Measurements from ENCODE around the gene HK2. TPM values are rescaled to one million over a fixed set of nuclear protein-coding genes. Genes with fewer than 3 reads are reported as not detected.
"Not testable (repeated sequence)": the region's sequence is repeated elsewhere in the genome, so short reads cannot be mapped to it uniquely, and the experiment has no call there.

HK2 gene
- total RNA-seq, 5 donors from 2014 or later (not counting 1 experiment from before 2014, with no cell fraction given): 8.6 to 14.4 (median 10.6) TPM

DNA sequence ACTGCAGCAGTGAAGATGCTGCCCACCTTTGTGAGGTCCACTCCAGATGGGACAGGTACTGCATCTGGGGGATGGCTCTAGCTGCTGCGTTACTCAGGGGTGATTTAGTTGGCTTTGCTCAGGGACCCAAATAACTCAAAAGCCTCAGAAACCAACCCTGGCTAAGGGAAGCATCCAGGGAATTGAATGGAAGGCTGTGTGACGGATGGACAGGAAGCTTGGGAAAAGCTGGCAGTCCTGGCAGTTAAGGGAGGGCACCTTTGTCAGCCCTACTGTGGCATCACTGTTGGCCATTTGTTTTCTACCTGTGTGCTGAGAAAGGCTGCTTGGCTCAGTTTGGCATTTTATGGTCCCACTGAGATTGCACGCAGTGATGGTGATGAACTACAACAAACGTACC is 20.5 kb downstream of the HK2 start:
- no peak for DNase-seq
- Mint-ChIP-seq H3K4me3 (no peak overlapping the region), H3K4me1 (peaks cover 25 to 54% (median 33%) of the 10 kb centered on the region in 3 donors), H3K27ac (no peak overlapping the region), H3K27me3 (no peaks in the 10 kb centered on the region), H3K9me3 (no peaks in the 10 kb centered on the region), H3K36me3 (peaks cover 18% of the 10 kb centered on the region)
- 94% methylated on average over 3 of the region's 4 CpGs for WGBS (ENCODE audit: insufficient coverage)
- Histone ChIP-seq H3K4me1 (ENCODE audit: control insufficient read depth in 1 of 2, extremely low read depth in 1 of 2, insufficient read depth in 2 of 2, low read length in 2 of 2) (peaks cover 17% of the 10 kb centered on the region in 2 experiments), H3K27ac (ENCODE audit: low read length) (no peak overlapping the region), H3K4me3 (ENCODE audit: control insufficient read depth in 1 of 2, extremely low read depth in 1 of 2, low read length in 1 of 2) (no peak overlapping the region), H3K36me3 (ENCODE audit: control insufficient read depth in 2 of 2, extremely low read depth in 1 of 2, insufficient read depth in 1 of 2, low read length in 1 of 2) (peaks cover 0 to 4% of the 10 kb centered on the region in 2 donors), H3K27me3 (replicated peaks in 1 of 2; ENCODE audit: control insufficient read depth in 2 of 2, extremely low read depth in 1 of 2, insufficient read depth in 2 of 2, low read length in 1 of 2) (no peaks in the 10 kb centered on the region), H3K9me3 (no peaks in the 10 kb centered on the region)
- ChIA-PET CTCF (no interaction called here), POLR2A (interaction anchor here in 1 of 2 donors (0.8 kb wide), 1 partner anchor 11 kb away, joined by 4 read pairs; no protein-coding TSS in a partner anchor)
- no peak for ATAC-seq (replicated peaks in 1 of 4)

DNA sequence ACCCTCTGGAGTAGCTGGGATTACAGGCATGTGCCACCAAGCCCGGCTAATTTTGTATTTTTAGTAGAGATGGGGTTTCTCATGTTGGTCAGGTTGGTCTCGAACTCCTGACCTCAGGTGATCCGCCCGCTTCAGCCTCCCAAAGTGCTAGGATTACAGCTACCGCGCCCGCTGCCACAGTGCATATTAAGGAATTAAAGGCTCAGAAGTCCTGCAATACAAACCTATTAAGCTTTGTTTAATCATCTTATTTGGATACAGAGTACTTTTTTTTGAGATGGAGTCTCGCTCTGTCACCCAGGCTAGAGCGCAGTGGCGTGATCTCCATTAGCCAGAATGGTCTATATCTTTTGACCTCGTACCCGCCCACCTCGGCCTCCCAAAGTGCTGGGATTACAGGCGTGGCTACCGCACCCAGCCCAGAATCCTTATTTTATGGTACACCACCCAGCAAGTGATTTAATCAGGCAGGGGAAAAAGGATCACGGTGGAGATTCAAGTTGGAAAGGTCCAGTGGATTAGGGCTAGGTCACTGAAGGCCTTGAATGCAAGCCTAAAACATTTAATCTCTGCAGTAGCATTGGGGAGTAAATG is 21.3 kb downstream of the HK2 start:
- H3K27ac ChIP-seq (ENCODE audit: low read length); H3K4me3 Mint-ChIP-seq; H3K9me3 ChIP-seq; H3K27me3 Mint-ChIP-seq; POLR2A ChIA-PET; H3K9me3 Mint-ChIP-seq; H3K27ac Mint-ChIP-seq; H3K4me1 ChIP-seq (ENCODE audit: control insufficient read depth in 1 of 2, extremely low read depth in 1 of 2, insufficient read depth in 2 of 2, low read length in 2 of 2); CTCF ChIA-PET; ATAC-seq (replicated peaks in 1 of 4); DNase-seq; H3K4me3 ChIP-seq (ENCODE audit: control insufficient read depth in 1 of 2, extremely low read depth in 1 of 2, low read length in 1 of 2); H3K36me3 ChIP-seq (ENCODE audit: control insufficient read depth in 2 of 2, extremely low read depth in 1 of 2, insufficient read depth in 1 of 2, low read length in 1 of 2); H3K27me3 ChIP-seq (replicated peaks in 1 of 2; ENCODE audit: control insufficient read depth in 2 of 2, extremely low read depth in 1 of 2, insufficient read depth in 2 of 2, low read length in 1 of 2): not testable (repeated sequence)
- peaks cover 18% of the 10 kb centered on the region for H3K36me3 Mint-ChIP-seq
- 98% methylated on average over 6 of the region's 16 CpGs for WGBS (ENCODE audit: insufficient coverage)
- H3K4me1 Mint-ChIP-seq: peaks cover 17 to 46% (median 25%) of the 10 kb centered on the region in 3 donors

DNA sequence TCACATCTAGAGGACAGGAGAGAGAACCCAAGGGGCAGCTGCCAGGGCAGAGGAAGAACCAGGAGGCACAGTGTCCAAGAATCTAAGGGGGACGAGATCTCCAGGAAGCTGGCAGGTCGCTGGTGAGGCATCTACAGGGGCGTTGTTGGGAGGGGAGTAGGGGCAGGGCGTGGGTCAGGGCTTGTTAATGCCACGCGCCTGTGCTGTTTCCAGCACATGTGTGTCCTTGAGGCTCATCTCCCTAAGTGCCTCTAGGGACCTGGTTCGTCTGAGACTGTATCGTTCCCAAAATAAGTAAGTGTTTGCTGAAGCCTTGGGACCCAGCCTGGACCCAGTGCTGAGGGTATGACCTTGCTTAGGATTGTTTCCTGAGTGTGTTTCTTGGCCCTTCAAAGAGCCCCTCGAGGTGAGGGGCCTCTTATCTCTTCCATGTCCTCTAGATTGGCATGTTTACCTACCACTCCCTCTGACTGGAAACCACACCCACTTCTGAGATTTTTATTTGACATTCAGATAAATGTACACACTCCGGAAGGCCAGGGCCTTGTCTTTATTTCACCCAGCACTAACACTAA is 22.2 kb downstream of the HK2 start:
- POLR2A ChIA-PET: no interaction called here
- CTCF ChIA-PET: no interaction called here
- Mint-ChIP-seq H3K27me3 (no peaks in the 10 kb centered on the region), H3K4me3 (no peak overlapping the region), H3K36me3 (peaks cover 18% of the 10 kb centered on the region), H3K9me3 (no peaks in the 10 kb centered on the region), H3K27ac (no peak overlapping the region), H3K4me1 (peaks cover 8 to 37% (median 16%) of the 10 kb centered on the region in 3 donors)
- no peak overlapping the region for H3K4me3 ChIP-seq (ENCODE audit: control insufficient read depth in 1 of 2, extremely low read depth in 1 of 2, low read length in 1 of 2)
- H3K36me3 ChIP-seq (ENCODE audit: control insufficient read depth in 2 of 2, extremely low read depth in 1 of 2, insufficient read depth in 1 of 2, low read length in 1 of 2): peaks cover 0 to 4% of the 10 kb centered on the region in 2 donors
- WGBS (ENCODE audit: insufficient coverage): 98% methylated on average over 8 of the region's 10 CpGs
- H3K27ac ChIP-seq (ENCODE audit: low read length): no peak overlapping the region
- H3K4me1 ChIP-seq (ENCODE audit: control insufficient read depth in 1 of 2, extremely low read depth in 1 of 2, insufficient read depth in 2 of 2, low read length in 2 of 2): peaks cover 0 to 3% of the 10 kb centered on the region in 2 experiments
- no peaks in the 10 kb centered on the region for H3K9me3 ChIP-seq
- no peaks in the 10 kb centered on the region for H3K27me3 ChIP-seq (replicated peaks in 1 of 2; ENCODE audit: control insufficient read depth in 2 of 2, extremely low read depth in 1 of 2, insufficient read depth in 2 of 2, low read length in 1 of 2)
- ATAC-seq (replicated peaks in 1 of 4) (no peak), DNase-seq (no peak)

DNA sequence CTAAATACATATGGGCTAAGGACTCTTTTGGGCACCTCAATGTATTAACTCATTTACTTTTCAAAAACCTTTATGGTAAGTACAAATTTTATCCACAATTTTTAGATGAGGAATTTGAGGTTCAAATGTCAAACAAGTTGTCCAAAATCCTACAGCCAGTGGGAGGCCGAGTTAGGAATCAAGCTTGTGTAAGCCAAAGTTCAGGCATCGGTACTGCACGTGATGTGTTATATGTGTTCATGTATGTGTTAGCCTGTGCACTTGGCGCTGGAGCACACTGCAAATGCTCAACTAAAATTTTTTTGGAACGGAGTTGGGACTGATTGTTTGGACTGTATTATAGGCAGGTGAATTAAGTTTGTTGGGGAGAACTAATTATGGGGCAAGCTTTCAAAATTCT is 22.7 kb downstream of the HK2 start:
- POLR2A ChIA-PET: interaction anchor here in 1 of 2 donors (0.6 kb wide), 1 partner anchor 40 kb away, joined by 3 read pairs; no protein-coding TSS in a partner anchor
- H3K4me1 ChIP-seq (ENCODE audit: control insufficient read depth in 1 of 2, extremely low read depth in 1 of 2, insufficient read depth in 2 of 2, low read length in 2 of 2): peaks cover 0 to under 1% of the 10 kb centered on the region in 2 experiments
- H3K4me3 Mint-ChIP-seq: no peak overlapping the region
- no peaks in the 10 kb centered on the region for H3K27me3 Mint-ChIP-seq
- no peak overlapping the region for H3K27ac ChIP-seq (ENCODE audit: low read length)
- CTCF ChIA-PET: no interaction called here
- peaks cover 18% of the 10 kb centered on the region for H3K36me3 Mint-ChIP-seq
- DNase-seq (no peak), ATAC-seq (replicated peaks in 1 of 4) (no peak)
- no peak overlapping the region for H3K4me3 ChIP-seq (ENCODE audit: control insufficient read depth in 1 of 2, extremely low read depth in 1 of 2, low read length in 1 of 2)
- peaks cover 0 to 4% of the 10 kb centered on the region in 2 donors for H3K36me3 ChIP-seq (ENCODE audit: control insufficient read depth in 2 of 2, extremely low read depth in 1 of 2, insufficient read depth in 1 of 2, low read length in 1 of 2)
- no peaks in the 10 kb centered on the region for H3K27me3 ChIP-seq (replicated peaks in 1 of 2; ENCODE audit: control insufficient read depth in 2 of 2, extremely low read depth in 1 of 2, insufficient read depth in 2 of 2, low read length in 1 of 2)
- 98% methylated on average over 4 of the region's 5 CpGs for WGBS (ENCODE audit: insufficient coverage)
- H3K9me3 Mint-ChIP-seq: no peaks in the 10 kb centered on the region
- peak overlapping the region in 1 of 2 donors; percentile 28 for H3K27ac Mint-ChIP-seq
- H3K4me1 Mint-ChIP-seq: peaks cover 3 to 32% (median 11%) of the 10 kb centered on the region in 3 donors
- no peaks in the 10 kb centered on the region for H3K9me3 ChIP-seq

DNA sequence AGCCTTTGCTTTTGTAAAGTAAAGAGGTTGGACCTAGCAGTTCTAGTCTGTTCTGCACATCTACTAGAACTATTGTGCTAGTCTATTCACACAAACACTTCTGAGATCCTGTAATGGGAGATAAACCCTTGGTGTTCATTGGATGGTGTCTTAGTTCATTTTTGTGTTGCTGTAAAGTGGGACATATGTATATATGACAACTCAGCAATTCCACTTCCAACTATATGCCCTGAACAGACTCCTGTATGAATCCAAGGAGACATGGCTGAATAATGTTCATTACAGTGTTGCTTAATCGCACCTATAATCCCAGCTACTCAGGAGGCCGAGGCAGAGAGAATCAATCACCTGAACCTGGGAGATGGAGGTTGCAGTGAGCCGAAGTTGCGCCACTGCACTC is 23.3 kb downstream of the HK2 start:
- DNase-seq (no peak), ATAC-seq (replicated peaks in 1 of 4) (no peak)
- CTCF ChIA-PET: no interaction called here
- H3K27ac ChIP-seq (ENCODE audit: low read length): no peak overlapping the region
- Mint-ChIP-seq H3K36me3 (peaks cover 20% of the 10 kb centered on the region), H3K27me3 (no peaks in the 10 kb centered on the region), H3K4me3 (no peak overlapping the region), H3K4me1 (peaks cover 2 to 32% (median 6%) of the 10 kb centered on the region in 3 donors), H3K27ac (no peak overlapping the region), H3K9me3 (no peaks in the 10 kb centered on the region)
- no CpG with 5 or more reads among the region's 4 CpGs for WGBS (ENCODE audit: insufficient coverage)
- no peaks in the 10 kb centered on the region for H3K4me1 ChIP-seq (ENCODE audit: control insufficient read depth in 1 of 2, extremely low read depth in 1 of 2, insufficient read depth in 2 of 2, low read length in 2 of 2)
- POLR2A ChIA-PET: interaction anchor here in 1 of 2 donors (0.6 kb wide), 1 partner anchor 40 kb away, joined by 3 read pairs; no protein-coding TSS in a partner anchor
- no peak overlapping the region for H3K4me3 ChIP-seq (ENCODE audit: control insufficient read depth in 1 of 2, extremely low read depth in 1 of 2, low read length in 1 of 2)
- peaks cover 0 to 4% of the 10 kb centered on the region in 2 donors for H3K36me3 ChIP-seq (ENCODE audit: control insufficient read depth in 2 of 2, extremely low read depth in 1 of 2, insufficient read depth in 1 of 2, low read length in 1 of 2)
- no peaks in the 10 kb centered on the region for H3K9me3 ChIP-seq
- no peaks in the 10 kb centered on the region for H3K27me3 ChIP-seq (replicated peaks in 1 of 2; ENCODE audit: control insufficient read depth in 2 of 2, extremely low read depth in 1 of 2, insufficient read depth in 2 of 2, low read length in 1 of 2)

DNA sequence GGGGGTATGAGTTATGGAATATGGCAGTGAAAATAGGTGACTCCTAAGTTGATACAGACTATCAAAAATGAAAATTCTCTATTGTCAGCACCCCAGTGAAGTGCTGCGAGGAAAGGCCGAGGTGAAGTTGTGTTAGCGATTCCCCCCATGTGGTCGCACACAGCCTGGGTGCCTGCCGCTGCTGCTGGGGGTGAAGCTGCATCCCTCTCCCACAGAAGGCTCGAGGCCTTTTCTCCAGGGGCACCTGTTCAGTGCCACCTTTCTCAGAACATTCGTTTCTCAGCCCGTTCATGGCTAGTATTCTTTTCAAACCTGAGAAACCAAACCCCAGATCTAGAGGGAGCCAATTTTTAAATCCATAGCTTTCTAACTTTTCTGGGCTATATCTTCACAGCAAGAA is 23.8 kb downstream of the HK2 start:
- 85% methylated on average over 8 of the region's 8 CpGs for WGBS (ENCODE audit: insufficient coverage)

More for the DNA sequence above, 23.8 kb downstream of the HK2 start:
- no peak overlapping the region for H3K4me3 Mint-ChIP-seq
- H3K27me3 ChIP-seq (replicated peaks in 1 of 2; ENCODE audit: control insufficient read depth in 2 of 2, extremely low read depth in 1 of 2, insufficient read depth in 2 of 2, low read length in 1 of 2): no peaks in the 10 kb centered on the region
- H3K36me3 Mint-ChIP-seq: peaks cover 20% of the 10 kb centered on the region
- CTCF ChIA-PET: no interaction called here
- ATAC-seq (replicated peaks in 1 of 4) (no peak), DNase-seq (no peak)
- H3K9me3 ChIP-seq: no peaks in the 10 kb centered on the region
- no peak overlapping the region for H3K4me3 ChIP-seq (ENCODE audit: control insufficient read depth in 1 of 2, extremely low read depth in 1 of 2, low read length in 1 of 2)
- no peak overlapping the region for H3K27ac ChIP-seq (ENCODE audit: low read length)
- no peaks in the 10 kb centered on the region for H3K27me3 Mint-ChIP-seq
- POLR2A ChIA-PET: interaction anchor here in 1 of 2 donors (0.6 kb wide), 1 partner anchor 21 kb away, joined by 4 read pairs; no protein-coding TSS in a partner anchor
- H3K36me3 ChIP-seq (ENCODE audit: control insufficient read depth in 2 of 2, extremely low read depth in 1 of 2, insufficient read depth in 1 of 2, low read length in 1 of 2): peaks cover 0 to 4% of the 10 kb centered on the region in 2 donors
- H3K4me1 Mint-ChIP-seq: peaks cover 2 to 32% (median 4%) of the 10 kb centered on the region in 3 donors
- no peaks in the 10 kb centered on the region for H3K9me3 Mint-ChIP-seq
- no peaks in the 10 kb centered on the region for H3K4me1 ChIP-seq (ENCODE audit: control insufficient read depth in 1 of 2, extremely low read depth in 1 of 2, insufficient read depth in 2 of 2, low read length in 2 of 2)
- H3K27ac Mint-ChIP-seq: no peak overlapping the region

All from T-cell (primary cell).